ENCODE results near the gene POLR1A.

DNA sequence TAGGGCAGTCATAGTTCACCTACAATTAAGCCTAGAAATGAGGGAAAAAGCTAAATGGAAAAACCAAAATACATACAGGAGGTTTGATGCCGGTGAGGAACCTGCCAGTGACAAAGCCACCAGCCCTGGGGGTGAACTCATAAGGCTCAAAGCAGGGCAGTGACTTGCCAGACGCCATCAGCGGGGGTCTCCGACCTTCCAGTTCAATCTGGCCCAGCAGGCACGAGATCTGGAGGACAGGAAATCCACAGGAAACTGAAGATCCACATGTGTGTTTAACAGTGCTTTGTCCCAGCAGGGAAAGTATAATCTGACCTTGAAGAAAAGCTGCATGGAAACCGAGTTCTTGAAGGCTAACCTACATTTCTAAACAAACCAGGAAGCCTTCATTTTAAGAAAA is 60.1 kb downstream of the POLR1A start:
- TF ChIP-seq, protein P1, sequence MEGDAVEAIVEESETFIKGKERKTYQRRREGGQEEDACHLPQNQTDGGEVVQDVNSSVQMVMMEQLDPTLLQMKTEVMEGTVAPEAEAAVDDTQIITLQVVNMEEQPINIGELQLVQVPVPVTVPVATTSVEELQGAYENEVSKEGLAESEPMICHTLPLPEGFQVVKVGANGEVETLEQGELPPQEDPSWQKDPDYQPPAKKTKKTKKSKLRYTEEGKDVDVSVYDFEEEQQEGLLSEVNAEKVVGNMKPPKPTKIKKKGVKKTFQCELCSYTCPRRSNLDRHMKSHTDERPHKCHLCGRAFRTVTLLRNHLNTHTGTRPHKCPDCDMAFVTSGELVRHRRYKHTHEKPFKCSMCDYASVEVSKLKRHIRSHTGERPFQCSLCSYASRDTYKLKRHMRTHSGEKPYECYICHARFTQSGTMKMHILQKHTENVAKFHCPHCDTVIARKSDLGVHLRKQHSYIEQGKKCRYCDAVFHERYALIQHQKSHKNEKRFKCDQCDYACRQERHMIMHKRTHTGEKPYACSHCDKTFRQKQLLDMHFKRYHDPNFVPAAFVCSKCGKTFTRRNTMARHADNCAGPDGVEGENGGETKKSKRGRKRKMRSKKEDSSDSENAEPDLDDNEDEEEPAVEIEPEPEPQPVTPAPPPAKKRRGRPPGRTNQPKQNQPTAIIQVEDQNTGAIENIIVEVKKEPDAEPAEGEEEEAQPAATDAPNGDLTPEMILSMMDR (IDR thresholded peaks at IDR 0.05) = no peak
- TF ChIP-seq POLR2A (IDR thresholded peaks at IDR 0.05) (no peak), POLR2AphosphoS5 (IDR thresholded peaks at IDR 0.05; ENCODE audit: insufficient read depth in 1 of 2, low read depth in 1 of 2) (no peak)
